Neuronal stem cell (in vitro differentiated cells): ENCODE measurements around the gene ANO1.
A peak's percentile ranks its signal among the peaks of the same experiment; 100 is the strongest.

ENCODE experiments used
- DNase-seq: peaks from one replicate; pipeline ENCODE4 v3.0.0-alpha.2; 2013; ENCODE audit warnings: low spot score
- H2AFZ ChIP-seq: one replicate; pipeline ENCODE4 v1.6.1; 2013; ENCODE audit warnings: mild to moderate bottlenecking, low read length, inconsistent platforms
- H2AK5ac ChIP-seq: 2 replicates; pipeline ENCODE4 v1.6.1; 2013; ENCODE audit warnings: low read depth, mild to moderate bottlenecking, inconsistent platforms, low read length, moderate library complexity, mixed read lengths
- H2BK120ac ChIP-seq: 2 replicates; pipeline ENCODE4 v1.6.1; 2013; ENCODE audit warnings: low read depth, mild to moderate bottlenecking, inconsistent platforms, low read length, moderate library complexity, mixed read lengths
- H2BK12ac ChIP-seq: one replicate; pipeline ENCODE4 v1.6.1; 2013; ENCODE audit warnings: low read length, inconsistent platforms
- H2BK15ac ChIP-seq: 2 replicates; pipeline ENCODE4 v1.6.1; 2013; ENCODE audit warnings: mild to moderate bottlenecking, low read length, inconsistent platforms, mixed read lengths
- H2BK5ac ChIP-seq: one replicate; pipeline ENCODE4 v1.6.1; 2013; ENCODE audit warnings: inconsistent platforms, mild to moderate bottlenecking, low read length, moderate library complexity
- H3K14ac ChIP-seq: one replicate; pipeline ENCODE4 v1.6.1; 2013; ENCODE audit warnings: low read length, inconsistent platforms
- H3K18ac ChIP-seq: 2 replicates; pipeline ENCODE4 v1.6.1; 2013; ENCODE audit warnings: low read length, inconsistent platforms
- H3K23ac ChIP-seq: 2 replicates; pipeline ENCODE4 v1.6.1; 2013; ENCODE audit warnings: low read depth, mild to moderate bottlenecking, mixed read lengths, low read length, inconsistent platforms; ENCODE audit not compliant: poor library complexity
- H3K27ac ChIP-seq: replicated peaks from 3 replicates; pipeline ENCODE4 v1.5.1; 2013; ENCODE audit warnings: low read length, inconsistent platforms
- H3K27me3 ChIP-seq, 3 experiments: 2 replicates each; pipeline ENCODE4 v1.6.1; 2013; ENCODE audit warnings: low read length in 3 of 3, mild to moderate bottlenecking in 2 of 3, inconsistent platforms in 1 of 3, low read depth in 1 of 3, mixed read lengths in 1 of 3, moderate library complexity in 1 of 3; ENCODE audit not compliant: control insufficient read depth in 3 of 3, insufficient read depth in 3 of 3
- H3K36me3 ChIP-seq, 2 donors: replicated peaks in 1 of 2; 2 replicates each; pipeline ENCODE4 v1.6.1; 2013; ENCODE audit warnings: low read length in 2 of 2; ENCODE audit not compliant: control insufficient read depth in 2 of 2, insufficient read depth in 2 of 2
- H3K4ac ChIP-seq: 2 replicates; pipeline ENCODE4 v1.6.1; 2013; ENCODE audit warnings: inconsistent platforms, mild to moderate bottlenecking, low read length, moderate library complexity
- H3K4me1 ChIP-seq, 2 donors: 1 replicate in 1 of 2; 2 replicates in 1 of 2; pipeline ENCODE4 v1.6.1; 2013; ENCODE audit warnings: low read length in 2 of 2, low read depth in 1 of 2; ENCODE audit not compliant: control insufficient read depth in 2 of 2, insufficient read depth in 1 of 2
- H3K4me2 ChIP-seq: one replicate; pipeline ENCODE4 v1.6.1; 2013; ENCODE audit warnings: mild to moderate bottlenecking, low read length, inconsistent platforms; ENCODE audit not compliant: insufficient read depth, poor library complexity, severe bottlenecking
- H3K4me3 ChIP-seq, 2 donors: 2 replicates each; pipeline ENCODE4 v1.5.1; 2013; ENCODE audit warnings: low read length in 2 of 2, mild to moderate bottlenecking in 2 of 2, inconsistent platforms in 1 of 2, moderate library complexity in 1 of 2
- H3K79me1 ChIP-seq: one replicate; pipeline ENCODE4 v1.6.1; 2013; ENCODE audit warnings: low read depth, mild to moderate bottlenecking, inconsistent platforms, low read length, moderate library complexity
- H3K9ac ChIP-seq: one replicate; pipeline ENCODE4 v1.6.1; 2013; ENCODE audit warnings: mild to moderate bottlenecking, low read depth, low read length, inconsistent platforms; ENCODE audit not compliant: poor library complexity
- H3K9me3 ChIP-seq, 2 donors: replicated peaks in 1 of 2; 2 replicates each; pipeline versions ENCODE3 to v1.6.1; 2013; ENCODE audit warnings: low read length in 2 of 2, mild to moderate bottlenecking in 2 of 2, inconsistent platforms in 1 of 2, low read depth in 1 of 2, mixed read lengths in 1 of 2, moderate library complexity in 1 of 2; ENCODE audit not compliant: control insufficient read depth in 2 of 2, insufficient read depth in 1 of 2
- H4K8ac ChIP-seq: one replicate; pipeline ENCODE4 v1.6.1; 2013; ENCODE audit warnings: low read depth, mild to moderate bottlenecking, inconsistent platforms, low read length, moderate library complexity
- H4K91ac ChIP-seq: one replicate; pipeline ENCODE4 v1.6.1; 2013; ENCODE audit warnings: low read length, low read depth, mild to moderate bottlenecking, inconsistent platforms; ENCODE audit not compliant: poor library complexity
- WGBS, 2 donors: extraction: QIAGEN DNeasy Blood & Tissue Kit; methylation state at CpG; one replicate each; pipeline ENCODE4 v1.1.7; 2013; ENCODE audit warnings: missing lambda C conversion rate in 2 of 2, mixed read lengths in 1 of 2; ENCODE audit not compliant: insufficient read length in 2 of 2, insufficient replicate concordance in 1 of 2; ENCODE audit errors: extremely low coverage in 2 of 2; 5-methylcytosine and 5-hydroxymethylcytosine counted together

Gene ANO1

DNA sequence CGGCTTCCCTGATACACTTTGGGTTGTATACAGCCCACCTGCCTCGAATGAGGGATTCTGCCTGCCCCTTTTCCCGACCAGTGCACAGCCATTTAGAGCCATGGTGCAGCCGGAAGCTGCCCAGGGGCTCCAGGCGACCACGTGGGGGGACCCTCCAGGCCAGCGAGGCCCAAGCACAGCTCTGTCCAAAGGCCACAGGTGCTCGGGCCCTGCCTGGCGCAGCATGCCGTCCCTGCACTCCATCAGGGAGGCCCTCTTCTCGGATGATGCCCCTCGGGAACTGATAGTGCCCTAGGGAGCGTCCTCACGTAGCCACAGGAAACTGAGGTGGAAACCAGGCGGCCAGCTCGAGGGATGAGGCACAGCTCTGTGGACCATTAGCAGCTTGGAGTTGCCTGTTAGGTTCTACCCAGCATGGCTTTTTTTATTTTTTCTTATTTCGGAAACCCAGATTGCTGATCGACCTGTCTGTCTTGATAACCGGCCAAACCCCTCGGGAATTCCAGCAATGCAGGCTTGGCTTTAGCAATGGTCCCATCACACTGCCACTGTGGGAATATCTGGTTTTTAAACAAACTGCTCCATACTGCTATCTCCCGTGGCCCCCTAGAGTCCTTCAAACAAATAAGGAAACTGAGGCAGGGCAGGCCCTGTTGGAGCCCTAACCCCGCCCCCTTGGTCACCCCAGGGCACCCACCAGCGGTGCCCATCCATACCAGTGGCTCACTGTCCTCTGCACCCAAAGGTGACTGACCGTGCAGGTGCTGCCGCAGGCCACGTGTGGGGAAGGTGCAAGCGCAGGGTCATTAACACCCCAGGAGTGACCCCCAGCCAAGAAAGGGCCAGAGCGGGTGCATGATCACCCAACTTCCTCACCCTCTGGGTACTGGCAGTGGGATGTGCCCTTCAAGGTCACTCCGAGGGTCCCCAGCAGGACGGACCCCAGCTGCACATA, 8.0 kb downstream of the ANO1 start:
- peak overlapping the region; percentile 44 for H3K18ac ChIP-seq
- no peak overlapping the region for H2BK12ac ChIP-seq
- peak overlapping the region; percentile 54 for H2AK5ac ChIP-seq
- H3K4me3 ChIP-seq: no peak overlapping the region
- H2AFZ ChIP-seq: no peak overlapping the region
- peaks cover 0 to 10% of the 10 kb centered on the region in 2 donors for H3K4me1 ChIP-seq
- no peak overlapping the region for H3K4ac ChIP-seq
- no peaks in the 10 kb centered on the region for H3K79me1 ChIP-seq
- WGBS, 2 donors: no CpG with 5 or more reads among the region's 30 CpGs
- peak overlapping the region; percentile 44 for H2BK15ac ChIP-seq
- no peak overlapping the region for H3K27ac ChIP-seq
- no peak for DNase-seq
- H4K8ac ChIP-seq: no peak overlapping the region
- no peaks in the 10 kb centered on the region for H3K9me3 ChIP-seq
- peak overlapping the region; percentile 20 for H3K23ac ChIP-seq
- H3K27me3 ChIP-seq: peaks cover 0 to 38% (median 2%) of the 10 kb centered on the region in 3 experiments
- H3K4me2 ChIP-seq: no peak overlapping the region
- no peak overlapping the region for H3K9ac ChIP-seq
- H3K14ac ChIP-seq: peak overlapping the region; percentile 74
- H3K36me3 ChIP-seq: no peaks in the 10 kb centered on the region
- peak overlapping the region; percentile 88 for H2BK120ac ChIP-seq
- no peak overlapping the region for H2BK5ac ChIP-seq
- H4K91ac ChIP-seq: no peak overlapping the region

DNA sequence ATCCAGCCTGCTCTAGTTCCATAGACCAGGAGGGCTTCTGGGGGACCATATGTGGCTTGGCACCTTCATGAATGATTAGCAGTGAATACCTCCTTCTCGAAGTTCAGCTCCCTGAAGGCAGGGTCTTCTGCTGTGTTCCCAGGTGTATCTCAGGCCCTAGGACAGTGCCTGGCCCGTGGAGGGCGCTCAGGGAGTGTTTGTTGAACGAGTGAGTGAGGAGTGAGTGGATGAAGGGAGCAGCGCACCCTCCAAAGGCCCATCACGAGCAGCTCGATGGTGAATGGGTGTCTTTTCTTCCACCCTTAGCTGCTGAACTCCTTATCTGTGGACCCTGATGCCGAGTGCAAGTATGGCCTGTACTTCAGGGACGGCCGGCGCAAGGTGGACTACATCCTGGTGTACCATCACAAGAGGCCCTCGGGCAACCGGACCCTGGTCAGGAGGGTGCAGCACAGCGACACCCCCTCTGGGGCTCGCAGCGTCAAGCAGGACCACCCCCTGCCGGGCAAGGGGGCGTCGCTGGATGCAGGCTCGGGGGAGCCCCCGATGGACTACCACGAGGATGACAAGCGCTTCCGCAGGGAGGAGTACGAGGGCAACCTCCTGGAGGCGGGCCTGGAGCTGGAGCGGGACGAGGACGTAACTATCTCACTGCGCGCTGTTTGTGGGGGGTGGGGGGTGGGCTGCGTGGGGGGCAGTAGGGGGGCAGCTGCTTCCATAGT, 9.5 kb downstream of the ANO1 start:
- Histone ChIP-seq H2AK5ac (peak overlapping the region; percentile 94), H3K4me3 (no peak overlapping the region), H3K4me1 (peaks cover 0 to 10% of the 10 kb centered on the region in 2 donors), H2BK5ac (no peak overlapping the region), H4K91ac (no peak overlapping the region), H3K27me3 (peaks cover 0 to 26% (median 0%) of the 10 kb centered on the region in 3 experiments), H2BK120ac (no peak overlapping the region), H3K4ac (no peak overlapping the region), H2BK15ac (no peak overlapping the region), H3K9me3 (peaks cover 0 to 2% of the 10 kb centered on the region in 2 donors), H3K14ac (peak overlapping the region; percentile 33), H3K18ac (peak overlapping the region; percentile 63), H3K9ac (peak overlapping the region; percentile 14), H2AFZ (no peak overlapping the region), H4K8ac (no peak overlapping the region), H3K4me2 (no peak overlapping the region), H3K27ac (no peak overlapping the region), H3K36me3 (no peaks in the 10 kb centered on the region), H3K79me1 (no peaks in the 10 kb centered on the region), H2BK12ac (no peak overlapping the region), H3K23ac (peak overlapping the region; percentile 65)
- no CpG with 5 or more reads among the region's 32 CpGs for WGBS, 2 donors
- no peak for DNase-seq

- H4K8ac ChIP-seq: no peak overlapping the region
- H3K27ac ChIP-seq: no peak overlapping the region
- H4K91ac ChIP-seq: no peak overlapping the region
- H3K4me2 ChIP-seq: no peak overlapping the region
- H2BK15ac ChIP-seq: no peak overlapping the region
- H3K9ac ChIP-seq: no peak overlapping the region
- H3K27me3 ChIP-seq: peaks cover 0 to 22% (median 0%) of the 10 kb centered on the region in 3 experiments
- H3K23ac ChIP-seq: no peak overlapping the region
- no peaks in the 10 kb centered on the region for H3K36me3 ChIP-seq
- no peak overlapping the region for H2BK5ac ChIP-seq
- no peak for DNase-seq
- peaks cover 0 to 8% of the 10 kb centered on the region in 2 donors for H3K4me1 ChIP-seq
- no peak overlapping the region for H2AK5ac ChIP-seq
- no peak overlapping the region for H3K18ac ChIP-seq
- peaks cover 0 to 2% of the 10 kb centered on the region in 2 donors for H3K9me3 ChIP-seq
- H3K4me3 ChIP-seq: no peak overlapping the region
- H3K4ac ChIP-seq: no peak overlapping the region
- no peak overlapping the region for H2BK12ac ChIP-seq
- H2AFZ ChIP-seq: no peak overlapping the region
- no peak overlapping the region for H3K14ac ChIP-seq
- WGBS, 2 donors: no CpG with 5 or more reads among the region's 16 CpGs
- no peak overlapping the region for H2BK120ac ChIP-seq
- no peaks in the 10 kb centered on the region for H3K79me1 ChIP-seq
Observed at GRCh38 chr11:70088735-70089250, 10.7 kb downstream of the ANO1 start.
